Parathyroid adenoma (tissue), 2 donors: Measurements from ENCODE around the gene TENT4B.

Source experiments
- H2AFZ ChIP-seq: fragments of 300-600 bp; sonication (generic); one replicate; pipeline ENCODE4 v1.7.0; 2017; ENCODE audit warnings: antibody characterized with exemption, mild to moderate bottlenecking
- H3K27ac ChIP-seq: fragments of 300-600 bp; sonication (generic); one replicate; pipeline ENCODE4 v1.7.0; 2017
- H3K27me3 ChIP-seq: fragments of 300-600 bp; sonication (generic); one replicate; pipeline ENCODE4 v1.7.0; 2017; ENCODE audit warnings: low read length; ENCODE audit not compliant: control insufficient read depth, insufficient read depth
- H3K36me3 ChIP-seq: fragments of 300-600 bp; sonication (generic); one replicate; pipeline ENCODE4 v1.7.0; 2017; ENCODE audit warnings: low read length; ENCODE audit not compliant: control insufficient read depth, insufficient read depth
- H3K4me1 ChIP-seq: fragments of 300-600 bp; sonication (generic); one replicate; pipeline ENCODE4 v1.7.0; 2017; ENCODE audit warnings: control low read depth
- H3K4me2 ChIP-seq: fragments of 300-600 bp; sonication (generic); one replicate; pipeline ENCODE4 v1.7.0; 2017; ENCODE audit warnings: low read length
- H3K4me3 ChIP-seq: fragments of 300-600 bp; sonication (generic); one replicate; pipeline ENCODE4 v1.7.0; 2017; ENCODE audit warnings: low read depth, low read length
- H3K79me2 ChIP-seq: fragments of 300-600 bp; sonication (generic); one replicate; pipeline ENCODE4 v1.7.0; 2017; ENCODE audit warnings: control low read depth
- H3K9ac ChIP-seq: fragments of 300-600 bp; sonication (generic); one replicate; pipeline ENCODE4 v1.7.0; 2017; ENCODE audit warnings: mild to moderate bottlenecking
- H3K9me3 ChIP-seq: fragments of 300-600 bp; sonication (generic); one replicate; pipeline ENCODE4 v1.7.0; 2017; ENCODE audit warnings: low read length; ENCODE audit not compliant: control insufficient read depth
- CTCF ChIP-seq: fragments of 300-600 bp; sonication (generic); IDR thresholded peaks from one replicate; pipeline ENCODE4 v1.7.0; 2017; ENCODE audit warnings: antibody characterized with exemption, mild to moderate bottlenecking
- donor health status: primary hyperparathyroidism.

Gene TENT4B

GRCh38 chr16:50245417-50246298 lies 92.6 kb downstream of the TENT4B start:
- H3K4me1 ChIP-seq: no peaks in the 10 kb centered on the region

GRCh38 chr16:50246299-50247122 lies 93.4 kb downstream of the TENT4B start:
- no peak overlapping the region for H3K27ac ChIP-seq
- H3K36me3 ChIP-seq: no peaks in the 10 kb centered on the region
- H3K79me2 ChIP-seq: no peaks in the 10 kb centered on the region
- no peak overlapping the region for H3K9ac ChIP-seq
- no peak overlapping the region for H3K4me3 ChIP-seq
- H3K9me3 ChIP-seq: no peaks in the 10 kb centered on the region
- H3K4me1 ChIP-seq: no peaks in the 10 kb centered on the region
- peak overlapping the region; percentile 78 for H2AFZ ChIP-seq
- TF ChIP-seq CTCF: no peak
- no peaks in the 10 kb centered on the region for H3K27me3 ChIP-seq
- peak overlapping the region; percentile 55 for H3K4me2 ChIP-seq

More at GRCh38 chr16:50245417-50246298, 92.6 kb downstream of the TENT4B start:
- Histone ChIP-seq H3K27me3 (no peaks in the 10 kb centered on the region), H3K36me3 (no peaks in the 10 kb centered on the region), H3K79me2 (no peaks in the 10 kb centered on the region), H2AFZ (peak overlapping the region; percentile 78), H3K27ac (no peak overlapping the region), H3K4me3 (peak overlapping the region; percentile 43), H3K4me2 (peak overlapping the region; percentile 55), H3K9me3 (no peaks in the 10 kb centered on the region), H3K9ac (no peak overlapping the region)
- no peak for TF ChIP-seq CTCF

GRCh38 chr16:50247123-50247905 lies 94.2 kb downstream of the TENT4B start:
- H2AFZ ChIP-seq: no peak overlapping the region

More at GRCh38 chr16:50247123-50247905, 94.2 kb downstream of the TENT4B start:
- H3K27ac ChIP-seq: no peak overlapping the region
- H3K36me3 ChIP-seq: no peaks in the 10 kb centered on the region
- H3K79me2 ChIP-seq: no peaks in the 10 kb centered on the region
- H3K27me3 ChIP-seq: no peaks in the 10 kb centered on the region
- H3K9me3 ChIP-seq: no peaks in the 10 kb centered on the region
- TF ChIP-seq CTCF: no peak
- no peak overlapping the region for H3K4me2 ChIP-seq
- H3K9ac ChIP-seq: no peak overlapping the region
- no peak overlapping the region for H3K4me3 ChIP-seq
- H3K4me1 ChIP-seq: no peaks in the 10 kb centered on the region
